ENCODE data around the gene MS4A4A.

Gene MS4A4A

DNA sequence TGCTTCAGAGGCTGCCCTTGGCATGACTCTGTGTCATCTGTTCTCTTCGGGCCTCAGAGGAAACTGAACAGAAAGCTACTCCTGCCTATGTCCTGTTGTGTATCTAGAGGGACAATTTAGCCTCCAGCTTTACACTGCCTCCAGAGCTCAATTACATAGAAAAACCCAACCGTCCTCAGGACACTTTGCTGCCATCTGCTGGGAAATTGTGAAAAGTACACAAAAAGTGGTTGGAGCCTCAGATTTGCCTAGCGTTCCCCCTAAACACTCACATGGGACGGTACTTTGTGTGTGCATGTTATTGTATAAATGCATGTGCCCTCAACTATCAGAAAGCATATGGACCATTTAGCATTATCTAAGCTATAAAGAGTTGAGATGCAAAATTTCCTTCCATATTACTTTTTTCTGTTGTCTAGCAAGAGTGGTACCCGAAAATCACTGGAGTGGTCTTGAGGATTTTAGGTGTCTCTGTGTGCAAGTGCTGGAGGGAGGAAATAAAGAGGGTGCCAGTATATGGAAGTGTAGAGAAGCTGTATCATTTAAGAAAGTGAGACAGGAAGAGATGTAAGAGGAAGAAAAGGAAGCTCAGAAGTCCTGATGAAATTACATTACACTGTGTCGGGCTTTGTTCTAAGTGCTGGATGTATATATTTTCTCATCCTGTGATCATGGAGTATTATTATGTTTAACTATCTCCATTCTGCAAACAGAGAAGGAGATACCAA, 28.8 kb upstream of the MS4A4A start:
- Mint-ChIP-seq H3K4me1 (no peaks in the 10 kb centered on the region), H3K27me3 (ENCODE audit: low read depth, poor library complexity) (no peaks in the 10 kb centered on the region), H3K36me3 (ENCODE audit: low read depth) (no peaks in the 10 kb centered on the region), H3K9me3 (no peaks in the 10 kb centered on the region), H3K4me3 (no peak overlapping the region), H3K27ac (no peak overlapping the region)
- TF ChIP-seq, protein P1, sequence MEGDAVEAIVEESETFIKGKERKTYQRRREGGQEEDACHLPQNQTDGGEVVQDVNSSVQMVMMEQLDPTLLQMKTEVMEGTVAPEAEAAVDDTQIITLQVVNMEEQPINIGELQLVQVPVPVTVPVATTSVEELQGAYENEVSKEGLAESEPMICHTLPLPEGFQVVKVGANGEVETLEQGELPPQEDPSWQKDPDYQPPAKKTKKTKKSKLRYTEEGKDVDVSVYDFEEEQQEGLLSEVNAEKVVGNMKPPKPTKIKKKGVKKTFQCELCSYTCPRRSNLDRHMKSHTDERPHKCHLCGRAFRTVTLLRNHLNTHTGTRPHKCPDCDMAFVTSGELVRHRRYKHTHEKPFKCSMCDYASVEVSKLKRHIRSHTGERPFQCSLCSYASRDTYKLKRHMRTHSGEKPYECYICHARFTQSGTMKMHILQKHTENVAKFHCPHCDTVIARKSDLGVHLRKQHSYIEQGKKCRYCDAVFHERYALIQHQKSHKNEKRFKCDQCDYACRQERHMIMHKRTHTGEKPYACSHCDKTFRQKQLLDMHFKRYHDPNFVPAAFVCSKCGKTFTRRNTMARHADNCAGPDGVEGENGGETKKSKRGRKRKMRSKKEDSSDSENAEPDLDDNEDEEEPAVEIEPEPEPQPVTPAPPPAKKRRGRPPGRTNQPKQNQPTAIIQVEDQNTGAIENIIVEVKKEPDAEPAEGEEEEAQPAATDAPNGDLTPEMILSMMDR (IDR thresholded peaks at IDR 0.05) = peak; percentile 47
- DNase-seq = peak; percentile 39

DNA sequence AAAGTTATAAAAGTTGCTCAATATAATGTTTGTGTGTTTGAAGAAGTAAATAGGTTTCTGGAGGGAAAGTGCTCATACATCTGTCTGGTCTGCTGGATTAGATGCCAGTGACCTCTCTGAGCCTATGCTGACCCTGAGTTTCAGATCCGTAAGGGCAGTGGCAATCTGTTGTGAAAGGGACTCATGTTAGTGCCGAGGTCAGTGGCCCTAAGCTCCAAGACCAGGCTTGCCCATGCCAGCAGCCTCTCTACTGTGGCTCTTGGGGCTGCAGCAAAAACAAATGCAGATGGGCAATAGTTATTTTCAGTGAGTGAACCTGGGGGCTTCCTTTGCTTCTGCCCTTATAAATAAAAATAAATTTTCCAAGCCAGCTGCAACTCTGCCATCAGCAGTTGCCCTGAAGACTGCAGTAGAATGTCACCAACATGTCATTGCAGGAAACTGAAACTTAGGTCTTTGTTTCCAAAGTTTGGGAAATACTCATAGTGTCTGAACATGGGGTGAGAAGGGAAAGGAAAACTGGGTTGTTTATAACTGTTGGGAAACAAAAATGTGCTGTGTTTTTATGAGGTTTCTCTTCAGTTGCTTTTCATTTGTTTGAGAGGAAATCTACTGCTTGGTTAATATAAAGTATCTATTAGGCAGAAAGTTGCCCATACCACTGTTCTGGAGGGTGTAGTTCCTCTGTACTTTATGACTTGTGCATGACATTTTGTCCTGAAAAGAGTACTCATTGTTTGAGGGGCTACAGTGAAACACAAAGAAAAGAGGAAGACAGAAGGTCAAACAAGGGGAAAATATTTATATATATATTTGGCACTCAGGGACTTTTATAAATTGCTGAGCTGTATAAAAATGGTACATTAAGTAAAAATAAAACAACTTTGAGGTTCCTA, 28.0 kb upstream of the MS4A4A start:
- Mint-ChIP-seq H3K27me3 (ENCODE audit: low read depth, poor library complexity) (no peaks in the 10 kb centered on the region), H3K27ac (no peak overlapping the region), H3K4me1 (no peaks in the 10 kb centered on the region), H3K9me3 (no peaks in the 10 kb centered on the region), H3K36me3 (ENCODE audit: low read depth) (no peaks in the 10 kb centered on the region), H3K4me3 (no peak overlapping the region)
- no peak for DNase-seq
- TF ChIP-seq, protein P1 (IDR thresholded peaks at IDR 0.05) = no peak

DNA sequence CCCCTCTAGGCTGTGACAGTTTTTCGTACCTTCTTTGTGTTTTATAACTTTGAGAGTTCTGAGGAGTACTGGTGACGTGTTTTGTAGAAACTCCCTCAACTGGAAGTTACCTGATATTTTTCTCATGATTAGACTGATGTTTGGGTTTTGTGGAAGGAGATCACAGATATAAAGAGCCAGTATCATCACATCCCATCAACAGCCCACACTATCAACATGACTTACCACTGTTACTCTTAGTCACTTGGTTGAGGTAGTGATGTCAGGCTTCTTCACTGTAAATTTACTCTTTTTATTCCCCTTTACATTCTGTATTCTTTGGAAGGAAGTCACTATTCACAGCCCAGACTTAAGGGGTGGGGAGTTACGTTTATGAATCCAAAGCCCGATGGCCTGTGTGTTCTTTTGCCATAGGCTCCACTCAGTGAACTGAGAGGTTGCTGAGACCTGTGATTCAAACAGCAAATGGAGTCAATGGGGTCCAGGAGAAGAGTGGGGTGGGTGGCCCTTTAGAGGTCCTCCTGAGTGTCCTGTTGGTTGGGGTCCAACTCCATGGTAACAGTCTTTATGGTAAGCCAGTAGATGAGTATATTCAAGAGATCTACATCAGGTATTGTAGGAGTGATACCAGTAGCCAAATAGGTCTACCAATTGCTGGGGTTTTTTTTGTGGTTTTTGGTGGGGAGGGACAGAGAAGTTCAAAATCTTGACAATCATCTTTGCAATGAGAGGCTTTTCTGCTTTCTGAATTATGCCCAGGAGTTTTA, 22.3 kb upstream of the MS4A4A start:
- no peaks in the 10 kb centered on the region for H3K27me3 Mint-ChIP-seq (ENCODE audit: low read depth, poor library complexity)
- no peaks in the 10 kb centered on the region for H3K36me3 Mint-ChIP-seq (ENCODE audit: low read depth)
- no peak overlapping the region for H3K27ac Mint-ChIP-seq
- no peaks in the 10 kb centered on the region for H3K4me1 Mint-ChIP-seq
- TF ChIP-seq, protein P1 (IDR thresholded peaks at IDR 0.05) = no peak
- no peak for DNase-seq
- no peak overlapping the region for H3K4me3 Mint-ChIP-seq
- H3K9me3 Mint-ChIP-seq = no peaks in the 10 kb centered on the region

DNA sequence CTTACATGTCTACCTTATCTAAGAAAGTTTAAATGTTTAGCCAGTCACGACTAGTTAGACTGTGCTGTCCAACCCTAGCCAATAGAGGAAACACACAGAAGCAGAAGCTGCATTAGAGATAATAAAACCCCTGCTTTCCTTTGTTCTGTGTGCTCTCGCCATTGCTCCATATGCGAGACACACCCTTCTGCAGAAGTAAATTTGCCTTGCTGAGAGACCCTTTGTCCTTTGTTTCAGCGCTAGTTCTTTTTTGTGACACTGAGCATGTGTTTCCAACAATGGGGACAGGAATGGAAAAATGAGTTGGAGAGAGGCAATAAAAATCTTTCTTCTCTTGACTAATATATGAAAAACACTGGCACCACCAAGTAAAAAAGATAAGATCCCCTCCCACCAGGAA, 19.5 kb upstream of the MS4A4A start:
- DNase-seq = no peak
- no peak overlapping the region for H3K4me3 Mint-ChIP-seq
- no peaks in the 10 kb centered on the region for H3K9me3 Mint-ChIP-seq
- H3K27me3 Mint-ChIP-seq (ENCODE audit: low read depth, poor library complexity) = no peaks in the 10 kb centered on the region
- TF ChIP-seq, protein P1 (IDR thresholded peaks at IDR 0.05) = no peak
- no peaks in the 10 kb centered on the region for H3K36me3 Mint-ChIP-seq (ENCODE audit: low read depth)
- H3K27ac Mint-ChIP-seq = no peak overlapping the region
- no peaks in the 10 kb centered on the region for H3K4me1 Mint-ChIP-seq

DNA sequence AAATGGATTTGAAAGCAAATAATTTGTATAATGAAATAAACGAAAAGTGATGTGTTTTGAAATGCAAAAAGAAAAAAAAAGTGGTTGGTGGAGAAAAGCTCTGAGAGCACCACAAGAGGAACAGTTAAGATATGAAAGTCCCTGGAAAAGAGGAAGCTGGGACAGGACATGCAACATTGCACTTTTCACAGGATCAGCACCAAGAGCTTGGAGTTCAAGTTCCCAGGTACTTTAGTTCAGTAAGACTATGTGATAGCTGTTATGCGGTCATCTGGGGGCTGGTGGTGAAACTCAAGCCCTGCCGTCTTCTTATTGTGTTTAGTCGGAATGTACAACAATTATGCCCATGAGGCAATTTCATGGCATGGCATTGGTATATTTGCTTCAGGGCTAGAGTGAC, 17.1 kb upstream of the MS4A4A start:
- no peaks in the 10 kb centered on the region for H3K36me3 Mint-ChIP-seq (ENCODE audit: low read depth)
- peaks cover 5% of the 10 kb centered on the region for H3K27me3 Mint-ChIP-seq (ENCODE audit: low read depth, poor library complexity)
- H3K27ac Mint-ChIP-seq = no peak overlapping the region
- H3K4me3 Mint-ChIP-seq = no peak overlapping the region
- H3K4me1 Mint-ChIP-seq = no peaks in the 10 kb centered on the region
- TF ChIP-seq, protein P1 (IDR thresholded peaks at IDR 0.05) = no peak
- no peaks in the 10 kb centered on the region for H3K9me3 Mint-ChIP-seq
- no peak for DNase-seq
